Right kidney (tissue), 1 donor: ENCODE results near the gene TIAM1.

Source experiments
- DNase-seq: peaks from one replicate; pipeline ENCODE4 v3.0.0-alpha.2; 2016

The TIAM1 gene

GRCh38 chr21:31198575-31198974 is 145.5 kb downstream of the TIAM1 start:
- no peak for DNase-seq

GRCh38 chr21:31196724-31197123 is 147.3 kb downstream of the TIAM1 start:
- DNase-seq, result no peak

GRCh38 chr21:31195334-31196015 is 148.6 kb downstream of the TIAM1 start:
- DNase-seq, result no peak

DNA sequence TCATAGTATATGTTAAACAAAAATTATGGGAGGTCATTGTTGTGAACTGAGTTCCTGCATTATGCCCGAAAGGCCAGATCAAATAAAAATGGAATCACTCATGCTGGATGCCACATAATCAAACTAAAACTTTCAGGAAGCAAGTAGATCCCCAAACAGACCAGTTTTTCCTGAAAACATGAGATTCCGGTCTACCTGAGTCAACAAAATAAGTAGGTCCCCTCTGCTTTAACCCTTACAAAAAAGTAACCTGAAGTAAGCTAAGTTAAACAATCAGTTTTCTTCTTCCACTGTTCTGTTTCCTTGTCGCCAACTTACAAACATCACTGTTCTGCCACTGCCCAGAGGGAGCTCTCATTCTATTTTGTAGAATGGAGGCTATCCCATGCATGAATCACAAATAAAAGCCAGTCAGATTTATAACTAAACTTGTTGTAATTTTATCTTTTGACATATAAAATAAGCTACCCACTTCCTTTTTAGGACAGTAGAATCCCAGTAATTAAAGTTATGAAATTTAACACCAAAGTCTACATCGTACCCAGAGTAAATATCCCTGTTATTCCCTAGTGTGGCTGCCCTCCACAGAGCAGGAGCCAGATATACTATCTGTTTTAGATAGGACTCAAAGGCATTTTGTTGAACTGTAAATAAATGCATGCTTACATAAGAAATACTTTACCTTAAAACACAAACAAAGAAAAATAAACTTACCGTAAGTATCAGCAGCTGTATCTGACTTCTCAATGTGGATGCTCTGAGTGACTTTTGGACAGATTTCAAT is 149.4 kb downstream of the TIAM1 start:
- no peak for DNase-seq

DNA sequence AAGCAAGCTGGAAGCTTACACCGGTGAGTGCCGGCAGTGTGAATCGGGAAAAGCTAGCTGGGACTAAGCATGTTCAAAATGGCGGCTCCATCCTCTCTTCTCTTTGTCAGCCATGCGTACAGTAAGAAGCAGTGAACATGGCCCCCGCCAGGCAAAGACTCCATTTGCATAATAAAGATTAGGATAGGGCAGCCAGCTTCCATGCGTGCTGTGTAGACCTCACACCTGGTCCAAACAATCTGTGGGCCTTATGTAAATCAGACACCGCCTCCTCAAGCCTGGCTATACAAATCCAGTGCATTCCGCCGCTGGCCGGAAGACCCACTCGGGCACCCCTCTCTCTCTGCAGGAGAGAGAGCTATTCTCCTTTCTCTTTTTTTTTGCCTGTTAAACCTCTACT is 150.3 kb downstream of the TIAM1 start:
- DNase-seq, result no peak

- no peak for DNase-seq
These were observed 152.5 kb downstream of the TIAM1 start for GRCh38 chr21:31191553-31191952.

DNA sequence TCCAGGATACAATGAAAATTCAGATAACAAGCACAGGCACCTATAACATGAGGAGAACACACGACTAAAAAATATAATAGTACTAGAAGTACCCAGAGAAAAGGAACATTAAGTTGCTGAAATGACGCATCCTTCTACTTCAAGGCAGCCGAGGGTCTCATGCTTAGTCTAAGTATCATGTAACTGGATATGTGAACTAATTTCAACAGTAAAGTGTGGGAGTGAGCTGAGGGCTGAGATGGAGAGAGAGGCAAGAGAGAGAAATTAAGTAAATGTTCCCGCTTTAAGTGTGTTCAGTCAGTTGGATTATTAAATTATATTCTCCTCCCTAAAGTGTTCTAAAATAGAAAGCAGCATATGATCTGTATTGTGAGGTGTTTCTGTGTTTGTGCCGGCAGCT is 153.5 kb downstream of the TIAM1 start:
- DNase-seq, result no peak

DNA sequence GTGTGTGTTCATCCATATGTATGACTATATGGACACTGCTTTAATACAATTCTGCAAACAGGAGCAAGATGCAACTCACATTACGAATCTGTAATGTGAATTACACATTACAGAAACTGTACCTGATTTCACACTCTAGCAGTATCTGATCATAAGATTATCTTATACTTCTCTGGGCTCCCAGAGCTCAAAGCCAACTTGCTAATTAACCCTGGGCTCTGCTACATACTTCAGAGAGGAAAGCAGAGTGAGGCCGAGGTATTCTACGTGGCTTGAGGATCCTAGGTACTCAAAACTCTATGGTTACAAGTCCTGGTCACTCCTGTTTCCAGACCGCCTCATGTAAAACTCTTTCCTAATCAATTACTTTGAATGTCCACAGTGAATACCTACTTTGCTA is 156.6 kb downstream of the TIAM1 start:
- no peak for DNase-seq

GRCh38 chr21:31186916-31187315 is 157.1 kb downstream of the TIAM1 start:
- DNase-seq, result no peak

DNA sequence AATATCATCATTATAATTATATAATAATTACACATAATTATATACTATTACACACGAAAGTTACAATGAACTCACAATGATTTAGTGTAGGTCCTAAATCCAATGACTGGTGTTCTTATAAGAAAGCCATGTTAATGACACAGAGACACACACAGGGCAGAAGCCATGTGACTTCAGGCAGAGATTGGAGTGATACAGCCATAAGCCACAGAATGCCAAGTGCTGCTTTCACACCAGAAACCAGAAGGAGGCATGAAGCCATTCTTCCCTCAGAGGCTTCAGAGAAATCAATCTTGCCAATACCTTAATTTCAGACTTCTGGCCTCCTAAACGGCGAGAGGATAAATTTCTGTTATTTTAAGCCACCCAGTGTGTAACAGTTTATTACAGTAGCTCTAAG is 158.4 kb downstream of the TIAM1 start:
- DNase-seq, result no peak

- no peak for DNase-seq
These were observed 159.2 kb downstream of the TIAM1 start for GRCh38 chr21:31184876-31185275.

- no peak for DNase-seq
These were observed 159.6 kb downstream of the TIAM1 start for GRCh38 chr21:31184459-31184858.

DNA sequence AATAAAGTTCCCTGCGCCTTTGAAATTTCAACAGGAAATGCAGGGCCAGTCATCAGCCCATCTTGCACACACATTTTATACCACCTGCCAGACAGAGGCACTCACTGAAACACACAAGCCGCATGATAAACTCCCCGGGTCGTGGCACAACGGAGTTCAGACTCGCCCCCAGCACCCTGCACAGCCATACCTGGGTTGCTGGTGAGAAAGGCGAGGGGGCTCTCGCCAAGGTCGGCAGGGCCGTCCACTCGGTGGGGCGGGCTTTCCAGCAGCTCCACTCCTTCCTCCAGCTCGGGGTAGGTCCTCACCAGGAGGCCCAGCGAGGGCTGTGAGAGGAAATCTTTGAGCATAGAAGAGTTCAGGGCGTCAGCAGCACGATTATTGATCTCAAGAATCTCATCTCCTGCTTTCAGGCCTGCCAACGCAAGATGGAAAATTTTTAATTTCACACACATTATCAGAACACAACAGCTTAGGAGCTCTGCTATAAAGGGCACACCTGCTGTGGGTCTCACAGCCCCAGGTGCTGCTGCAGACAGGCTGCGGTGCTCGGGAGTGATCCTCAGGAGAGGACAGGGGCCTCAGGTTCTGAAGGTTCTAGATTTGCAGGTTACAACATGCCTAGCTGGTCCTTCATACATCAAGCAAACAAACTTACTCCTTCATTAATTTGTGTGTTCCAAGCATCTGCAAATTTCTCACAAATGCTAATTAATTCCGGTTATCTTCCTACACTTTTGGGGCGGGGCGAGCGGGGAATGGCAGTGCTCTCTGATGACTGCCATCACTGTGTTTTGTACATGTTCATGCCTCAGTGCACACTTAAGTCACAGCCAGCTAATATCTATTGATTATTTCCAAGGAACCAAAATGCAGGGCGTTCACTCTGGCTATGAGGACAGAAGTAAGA is 161.6 kb downstream of the TIAM1 start:
- DNase-seq, result no peak

DNA sequence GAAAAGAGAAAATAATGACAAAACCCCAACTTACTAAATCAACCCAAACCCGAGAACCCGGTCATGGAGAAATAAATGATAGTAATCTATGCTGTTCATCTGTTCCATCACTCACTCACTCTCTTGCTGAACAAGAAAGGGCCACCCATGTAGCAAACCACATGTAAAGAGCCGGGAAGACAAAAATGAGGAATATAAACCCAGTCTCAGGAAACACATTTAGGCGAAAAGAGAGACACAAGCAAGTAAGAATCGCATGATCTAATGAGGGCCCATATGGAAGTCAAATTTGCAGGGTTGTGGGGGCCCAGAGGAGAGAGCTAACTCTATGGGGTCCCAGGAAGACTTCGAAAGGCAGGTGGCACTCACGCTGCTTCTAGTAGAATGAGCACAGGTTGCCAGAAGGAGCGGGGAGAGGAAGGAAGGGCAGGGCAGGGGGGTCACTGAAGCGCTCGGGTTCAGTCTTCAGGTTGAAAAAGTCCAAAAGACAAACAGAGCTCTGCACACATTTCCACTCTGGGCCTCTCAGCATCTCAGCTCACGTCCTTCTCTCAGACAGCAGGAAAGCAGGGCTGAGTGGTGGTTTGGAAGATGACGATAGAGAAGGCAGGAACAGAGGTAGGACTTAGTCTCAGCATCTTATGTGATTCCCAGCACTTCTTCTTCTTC is 162.8 kb downstream of the TIAM1 start:
- DNase-seq, result no peak

- no peak for DNase-seq
These were observed 163.6 kb downstream of the TIAM1 start for GRCh38 chr21:31180256-31181081.

DNA sequence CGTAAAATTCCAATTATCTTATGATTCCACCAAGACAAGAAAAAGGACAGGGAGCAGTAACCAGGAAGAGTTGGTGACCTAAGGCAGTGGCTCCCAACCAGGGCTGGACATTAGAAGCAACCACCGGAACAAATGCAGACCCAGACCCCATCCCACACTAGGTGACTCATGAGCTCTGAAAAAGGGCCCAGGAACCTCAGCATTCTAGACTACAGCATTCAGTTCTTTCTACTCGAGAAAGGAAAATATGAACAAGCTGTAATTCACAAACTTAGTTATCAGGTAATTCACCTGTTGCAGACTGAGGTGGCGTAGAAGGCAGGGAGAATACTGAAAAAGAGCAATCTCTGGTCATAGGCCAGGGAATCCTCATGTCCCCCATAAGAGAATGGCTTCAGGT is 167.3 kb downstream of the TIAM1 start:
- DNase-seq, result no peak

DNA sequence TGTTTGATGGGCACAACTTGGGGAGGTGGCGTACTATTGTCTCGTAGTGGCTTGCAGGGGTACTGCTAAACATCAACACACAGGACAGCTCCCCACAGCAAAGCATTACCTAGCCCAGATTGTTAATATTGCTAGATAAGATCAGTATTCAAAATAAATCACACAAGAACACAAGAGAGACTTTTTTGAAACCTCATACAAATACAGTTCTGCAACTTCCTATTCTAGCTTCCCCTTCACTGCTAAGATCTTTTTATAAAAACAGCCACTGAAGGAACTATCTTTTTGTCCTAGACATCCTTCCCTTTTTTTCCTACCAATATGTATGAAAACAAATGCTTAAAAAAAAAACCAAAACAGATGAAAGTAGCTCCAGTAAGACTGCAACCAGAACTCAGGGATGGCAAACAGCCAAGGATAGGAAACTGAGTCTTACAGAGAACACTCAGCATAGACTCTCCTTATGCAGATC is 167.9 kb downstream of the TIAM1 start:
- DNase-seq, result no peak

- DNase-seq, result peak; percentile 17
These were observed 170.0 kb downstream of the TIAM1 start for GRCh38 chr21:31173881-31174555.

- DNase-seq, result no peak
These were observed 171.7 kb downstream of the TIAM1 start for GRCh38 chr21:31172328-31172727.
